ENCODE measurements around the gene ARRDC1. TPM values are rescaled to one million over a fixed set of nuclear protein-coding genes. Genes with fewer than 3 reads are reported as not detected.

The ARRDC1 gene
- total RNA-seq, 1 donor from 2014 or later, result 114 TPM

DNA sequence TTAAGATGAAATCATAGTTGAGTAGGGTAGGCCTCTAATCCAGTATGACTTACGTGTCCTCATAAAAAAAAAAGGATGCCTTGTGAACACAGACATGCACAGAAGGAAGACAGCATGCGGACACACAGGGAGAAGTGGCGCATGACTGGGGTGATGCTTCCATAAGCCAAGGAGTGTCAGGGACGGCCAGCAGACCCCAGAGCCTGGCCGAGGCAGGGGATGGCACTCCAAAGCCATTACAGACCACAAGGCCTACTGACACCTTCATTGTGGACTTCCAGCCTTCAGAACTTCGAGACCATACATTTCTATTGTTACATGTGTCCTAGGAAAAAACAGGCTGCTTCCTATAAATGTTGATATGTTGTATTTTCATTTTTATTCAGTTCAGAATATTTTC, 33.2 kb downstream of the ARRDC1 start:
- H3K27me3 ChIP-seq, result no peaks in the 10 kb centered on the region
- H3K9me3 ChIP-seq, result no peaks in the 10 kb centered on the region

DNA sequence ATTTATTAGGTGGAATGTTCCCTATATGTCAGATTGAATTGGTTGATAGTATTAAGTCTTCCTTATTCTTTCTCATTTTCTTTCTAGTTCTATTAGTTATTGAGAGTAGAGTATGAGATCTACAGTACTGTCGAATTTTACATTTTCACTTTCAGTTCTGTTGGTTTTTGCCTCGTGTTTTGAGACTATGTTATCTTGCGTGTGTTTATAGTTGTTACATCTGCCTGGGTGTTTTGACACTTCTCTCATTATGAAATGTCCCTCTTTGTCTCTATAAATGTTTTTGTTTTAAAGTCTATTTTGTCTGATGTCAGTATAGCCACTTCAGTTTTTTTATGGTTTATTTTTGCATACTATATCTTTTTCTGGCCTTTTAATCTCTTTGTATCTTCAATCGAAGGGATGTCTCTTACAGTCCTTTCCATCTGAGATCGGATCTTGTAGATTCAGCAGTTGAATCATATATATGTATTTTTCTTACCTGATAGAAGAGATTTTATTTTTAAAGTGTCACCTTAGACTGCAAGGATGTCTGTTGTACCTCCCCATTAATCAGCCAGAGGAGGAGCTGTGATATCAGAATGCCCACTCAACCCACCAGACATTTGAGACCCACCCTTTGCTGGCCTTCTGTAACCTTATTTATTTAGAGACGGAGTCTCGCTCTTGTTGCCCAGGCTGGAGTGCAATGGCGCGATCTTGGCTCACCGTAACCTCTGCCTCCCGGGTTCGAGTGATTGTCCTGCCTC, 34.0 kb downstream of the ARRDC1 start:
- Histone ChIP-seq H3K27me3 (no peaks in the 10 kb centered on the region), H3K4me1 (peaks cover 39% of the 10 kb centered on the region), H3K27ac (no peak overlapping the region), H3K9me3 (no peaks in the 10 kb centered on the region), H3K4me3 (peak overlapping the region in 1 of 2 donors; percentile 6), H3K36me3 (peaks cover 0 to 10% of the 10 kb centered on the region in 2 donors)
- TF ChIP-seq POLR2A (IDR thresholded peaks at IDR 0.05), result no peak
- TF ChIP-seq, protein P1, sequence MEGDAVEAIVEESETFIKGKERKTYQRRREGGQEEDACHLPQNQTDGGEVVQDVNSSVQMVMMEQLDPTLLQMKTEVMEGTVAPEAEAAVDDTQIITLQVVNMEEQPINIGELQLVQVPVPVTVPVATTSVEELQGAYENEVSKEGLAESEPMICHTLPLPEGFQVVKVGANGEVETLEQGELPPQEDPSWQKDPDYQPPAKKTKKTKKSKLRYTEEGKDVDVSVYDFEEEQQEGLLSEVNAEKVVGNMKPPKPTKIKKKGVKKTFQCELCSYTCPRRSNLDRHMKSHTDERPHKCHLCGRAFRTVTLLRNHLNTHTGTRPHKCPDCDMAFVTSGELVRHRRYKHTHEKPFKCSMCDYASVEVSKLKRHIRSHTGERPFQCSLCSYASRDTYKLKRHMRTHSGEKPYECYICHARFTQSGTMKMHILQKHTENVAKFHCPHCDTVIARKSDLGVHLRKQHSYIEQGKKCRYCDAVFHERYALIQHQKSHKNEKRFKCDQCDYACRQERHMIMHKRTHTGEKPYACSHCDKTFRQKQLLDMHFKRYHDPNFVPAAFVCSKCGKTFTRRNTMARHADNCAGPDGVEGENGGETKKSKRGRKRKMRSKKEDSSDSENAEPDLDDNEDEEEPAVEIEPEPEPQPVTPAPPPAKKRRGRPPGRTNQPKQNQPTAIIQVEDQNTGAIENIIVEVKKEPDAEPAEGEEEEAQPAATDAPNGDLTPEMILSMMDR (IDR thresholded peaks at IDR 0.05), result no peak
- TF ChIP-seq POLR2AphosphoS5 (IDR thresholded peaks at IDR 0.05; ENCODE audit: insufficient read depth in 1 of 2, low read depth in 1 of 2), result no peak
- DNase-seq (ENCODE audit: extremely low spot score in 2 of 2), result no peak
- intact Hi-C loops (cut with DNase I), result no loop called here

More for the DNA sequence above, 33.2 kb downstream of the ARRDC1 start:
- TF ChIP-seq, protein P1 (IDR thresholded peaks at IDR 0.05), result no peak
- no peak for TF ChIP-seq POLR2AphosphoS5 (IDR thresholded peaks at IDR 0.05; ENCODE audit: insufficient read depth in 1 of 2, low read depth in 1 of 2)
- TF ChIP-seq POLR2A (IDR thresholded peaks at IDR 0.05), result no peak
- H3K27ac ChIP-seq, result no peak overlapping the region
- intact Hi-C loops (cut with DNase I), result no loop called here
- peaks cover 0 to 6% of the 10 kb centered on the region in 2 donors for H3K36me3 ChIP-seq
- peaks cover 45% of the 10 kb centered on the region for H3K4me1 ChIP-seq
- no peak overlapping the region for H3K4me3 ChIP-seq
- DNase-seq (ENCODE audit: extremely low spot score in 2 of 2), result no peak

DNA sequence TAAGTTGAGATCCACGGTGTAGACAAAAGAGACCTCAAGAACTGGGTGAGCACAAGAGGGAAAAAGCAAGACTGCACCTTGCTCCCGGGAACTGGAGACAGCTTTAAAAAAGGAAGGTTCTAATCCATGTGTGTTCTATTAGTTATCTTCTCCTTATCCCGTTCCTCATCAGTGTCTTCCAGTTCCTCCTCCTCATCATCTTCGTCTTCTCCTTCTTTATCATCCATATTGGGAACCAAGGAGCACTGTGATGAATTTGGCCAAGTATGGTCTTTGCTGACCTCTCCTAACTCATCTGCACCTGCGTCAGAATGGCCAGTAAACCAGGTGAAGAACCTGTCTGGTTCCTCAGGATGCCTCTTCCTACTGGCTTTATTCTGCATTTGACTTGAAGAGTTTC, 35.4 kb downstream of the ARRDC1 start:
- peaks cover 0 to 10% of the 10 kb centered on the region in 2 donors for H3K36me3 ChIP-seq
- H3K9me3 ChIP-seq, result no peaks in the 10 kb centered on the region
- DNase-seq (ENCODE audit: extremely low spot score in 2 of 2), result no peak
- H3K4me3 ChIP-seq, result no peak overlapping the region
- no peak overlapping the region for H3K27ac ChIP-seq
- TF ChIP-seq POLR2AphosphoS5 (IDR thresholded peaks at IDR 0.05; ENCODE audit: insufficient read depth in 1 of 2, low read depth in 1 of 2) (no peak), POLR2A (IDR thresholded peaks at IDR 0.05) (no peak)
- intact Hi-C loops (cut with DNase I), result no loop called here
- no peaks in the 10 kb centered on the region for H3K27me3 ChIP-seq
- peaks cover 38% of the 10 kb centered on the region for H3K4me1 ChIP-seq

DNA sequence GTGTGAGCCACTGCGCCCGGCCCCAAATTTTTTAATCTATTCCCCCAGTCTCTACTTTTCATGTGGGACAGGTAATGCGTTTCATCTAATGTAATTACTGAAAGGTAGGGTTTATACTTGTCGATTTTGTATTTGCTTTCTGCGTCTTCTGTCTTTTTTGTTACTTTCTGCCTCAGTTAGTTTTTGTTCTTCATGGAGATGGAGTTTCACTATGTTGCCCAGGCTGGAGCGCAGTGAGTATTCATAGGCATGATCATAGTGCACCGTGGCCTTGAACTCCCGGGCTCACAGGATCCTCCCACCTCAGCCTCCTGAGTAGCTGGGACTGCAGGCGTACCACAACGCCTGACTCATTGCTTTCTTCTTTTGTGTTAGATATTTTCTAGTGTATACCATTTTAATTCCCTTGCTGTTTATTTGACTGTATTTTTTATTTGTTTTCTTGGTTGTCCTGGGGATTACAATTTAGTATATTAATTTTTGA, 36.7 kb downstream of the ARRDC1 start:
- H3K36me3 ChIP-seq, result peaks cover 0 to 10% of the 10 kb centered on the region in 2 donors
- H3K4me1 ChIP-seq, result peaks cover 33% of the 10 kb centered on the region
- no peaks in the 10 kb centered on the region for H3K27me3 ChIP-seq
- TF ChIP-seq POLR2AphosphoS5 (IDR thresholded peaks at IDR 0.05; ENCODE audit: insufficient read depth in 1 of 2, low read depth in 1 of 2), result no peak
- DNase-seq (ENCODE audit: extremely low spot score in 2 of 2), result no peak
- H3K4me3 ChIP-seq, result no peak overlapping the region
- intact Hi-C loops (cut with DNase I), result no loop called here
- no peaks in the 10 kb centered on the region for H3K9me3 ChIP-seq
- H3K27ac ChIP-seq, result no peak overlapping the region

DNA sequence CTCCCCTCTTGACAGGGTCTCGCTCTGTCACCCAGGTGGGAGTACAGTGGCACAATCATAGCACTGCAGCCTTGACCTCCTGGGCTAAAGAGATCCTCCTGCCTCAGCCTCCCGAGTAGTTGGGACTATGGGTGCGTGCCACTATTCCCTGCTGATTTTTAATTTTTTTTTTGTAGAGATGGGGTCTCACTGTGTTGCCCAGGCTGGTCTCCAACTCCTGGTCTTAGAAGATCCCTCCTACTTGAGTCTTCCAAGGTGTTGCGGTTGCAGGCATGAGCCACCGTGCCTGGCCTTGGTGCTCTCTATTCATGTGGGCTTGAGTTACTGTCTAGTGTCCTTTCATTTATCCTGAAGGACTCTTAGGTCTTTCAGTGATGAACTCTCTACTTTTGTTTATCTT, 37.4 kb downstream of the ARRDC1 start:
- Histone ChIP-seq H3K36me3 (peaks cover 0 to 10% of the 10 kb centered on the region in 2 donors), H3K27ac (no peak overlapping the region), H3K4me1 (peaks cover 33% of the 10 kb centered on the region), H3K4me3 (no peak overlapping the region), H3K9me3 (no peaks in the 10 kb centered on the region), H3K27me3 (no peaks in the 10 kb centered on the region)
- no peak for DNase-seq (ENCODE audit: extremely low spot score in 2 of 2)
- TF ChIP-seq, protein P1 (IDR thresholded peaks at IDR 0.05), result no peak
- TF ChIP-seq POLR2A (IDR thresholded peaks at IDR 0.05) (no peak), POLR2AphosphoS5 (IDR thresholded peaks at IDR 0.05; ENCODE audit: insufficient read depth in 1 of 2, low read depth in 1 of 2) (no peak)
- intact Hi-C loops (cut with DNase I), result no loop called here

DNA sequence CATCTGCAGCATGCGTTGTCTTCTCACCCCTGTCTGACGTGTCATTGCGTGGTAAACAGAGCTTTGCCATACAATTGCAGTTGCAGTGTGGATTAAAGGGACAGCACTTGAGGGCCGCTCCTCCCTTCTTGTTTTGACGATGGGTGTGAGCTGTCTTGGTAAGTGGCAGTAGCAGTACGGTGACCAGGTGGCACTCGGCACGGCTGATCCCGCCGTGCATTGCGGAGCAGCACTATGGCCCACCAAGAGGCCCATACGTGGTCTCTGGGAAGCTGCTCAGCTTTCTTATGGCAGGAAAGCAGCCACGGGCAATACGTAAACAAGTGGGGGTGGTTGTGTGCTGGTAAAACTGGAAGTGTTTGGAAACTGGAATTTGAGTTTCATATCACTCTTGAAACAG, 38.4 kb downstream of the ARRDC1 start:
- Histone ChIP-seq H3K27ac (no peak overlapping the region), H3K9me3 (no peaks in the 10 kb centered on the region), H3K4me3 (no peak overlapping the region), H3K36me3 (peaks cover 0 to 10% of the 10 kb centered on the region in 2 donors), H3K4me1 (peaks cover 26% of the 10 kb centered on the region), H3K27me3 (no peaks in the 10 kb centered on the region)
- TF ChIP-seq POLR2A (IDR thresholded peaks at IDR 0.05) (no peak), POLR2AphosphoS5 (IDR thresholded peaks at IDR 0.05; ENCODE audit: insufficient read depth in 1 of 2, low read depth in 1 of 2) (no peak)
- TF ChIP-seq, protein P1 (IDR thresholded peaks at IDR 0.05), result no peak
- intact Hi-C loops (cut with DNase I), result no loop called here
- no peak for DNase-seq (ENCODE audit: extremely low spot score in 2 of 2)
